ENCODE data around the gene CATSPER4. TPM values are rescaled to one million over a fixed set of nuclear protein-coding genes. Genes with fewer than 3 reads are reported as not detected.

The CATSPER4 gene
- total and polyA plus RNA-seq, 2 of the 13 experiments (the other 11 are each of a cell fraction or from before 2014, with no cell fraction given): not detected

DNA sequence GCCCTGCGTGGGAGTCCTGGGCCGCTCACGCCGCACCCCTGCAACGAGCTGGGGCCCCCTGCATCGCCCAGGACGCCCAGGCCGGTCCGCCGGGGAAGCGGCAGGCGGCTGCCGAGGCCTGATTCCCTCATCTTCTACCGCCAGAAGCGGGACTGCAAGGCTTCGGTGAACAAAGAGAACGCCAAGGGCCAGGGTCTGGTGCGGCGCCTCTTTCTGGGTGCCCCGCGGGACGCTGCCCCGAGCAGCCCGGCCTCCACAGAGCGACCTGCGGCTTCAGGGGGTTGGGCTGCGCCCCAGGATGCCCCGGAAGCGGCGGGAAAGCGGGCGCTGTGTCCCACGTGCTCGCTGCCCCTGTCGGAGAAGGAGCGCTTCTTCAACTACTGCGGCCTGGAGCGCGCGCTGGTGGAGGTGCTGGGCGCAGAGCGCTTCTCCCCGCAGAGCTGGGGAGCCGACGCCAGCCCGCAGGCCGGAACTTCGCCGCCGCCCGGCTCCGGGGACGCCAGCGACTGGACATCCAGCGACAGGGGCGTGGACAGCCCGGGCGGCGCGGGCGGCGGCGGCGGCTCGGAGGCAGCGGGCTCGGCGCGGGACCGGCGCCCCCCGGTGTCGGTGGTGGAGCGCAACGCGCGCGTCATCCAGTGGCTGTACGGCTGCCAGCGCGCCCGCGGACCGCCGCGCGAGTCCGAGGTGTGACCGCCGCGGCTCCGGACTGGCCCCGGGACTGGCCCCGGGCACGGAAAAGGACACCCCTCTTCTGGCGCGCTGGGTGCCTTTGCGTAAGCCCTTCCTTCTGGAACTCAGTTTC, 28.8 kb upstream of the CATSPER4 start (continued):
- TF ChIP-seq, protein P1, sequence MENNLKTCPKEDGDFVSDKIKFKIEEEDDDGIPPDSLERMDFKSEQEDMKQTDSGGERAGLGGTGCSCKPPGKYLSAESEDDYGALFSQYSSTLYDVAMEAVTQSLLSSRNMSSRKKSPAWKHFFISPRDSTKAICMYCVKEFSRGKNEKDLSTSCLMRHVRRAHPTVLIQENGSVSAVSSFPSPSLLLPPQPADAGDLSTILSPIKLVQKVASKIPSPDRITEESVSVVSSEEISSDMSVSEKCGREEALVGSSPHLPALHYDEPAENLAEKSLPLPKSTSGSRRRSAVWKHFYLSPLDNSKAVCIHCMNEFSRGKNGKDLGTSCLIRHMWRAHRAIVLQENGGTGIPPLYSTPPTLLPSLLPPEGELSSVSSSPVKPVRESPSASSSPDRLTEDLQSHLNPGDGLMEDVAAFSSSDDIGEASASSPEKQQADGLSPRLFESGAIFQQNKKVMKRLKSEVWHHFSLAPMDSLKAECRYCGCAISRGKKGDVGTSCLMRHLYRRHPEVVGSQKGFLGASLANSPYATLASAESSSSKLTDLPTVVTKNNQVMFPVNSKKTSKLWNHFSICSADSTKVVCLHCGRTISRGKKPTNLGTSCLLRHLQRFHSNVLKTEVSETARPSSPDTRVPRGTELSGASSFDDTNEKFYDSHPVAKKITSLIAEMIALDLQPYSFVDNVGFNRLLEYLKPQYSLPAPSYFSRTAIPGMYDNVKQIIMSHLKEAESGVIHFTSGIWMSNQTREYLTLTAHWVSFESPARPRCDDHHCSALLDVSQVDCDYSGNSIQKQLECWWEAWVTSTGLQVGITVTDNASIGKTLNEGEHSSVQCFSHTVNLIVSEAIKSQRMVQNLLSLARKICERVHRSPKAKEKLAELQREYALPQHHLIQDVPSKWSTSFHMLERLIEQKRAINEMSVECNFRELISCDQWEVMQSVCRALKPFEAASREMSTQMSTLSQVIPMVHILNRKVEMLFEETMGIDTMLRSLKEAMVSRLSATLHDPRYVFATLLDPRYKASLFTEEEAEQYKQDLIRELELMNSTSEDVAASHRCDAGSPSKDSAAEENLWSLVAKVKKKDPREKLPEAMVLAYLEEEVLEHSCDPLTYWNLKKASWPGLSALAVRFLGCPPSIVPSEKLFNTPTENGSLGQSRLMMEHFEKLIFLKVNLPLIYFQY (CRISPR knock-in tag; IDR thresholded peaks at IDR 0.05; ENCODE audit: borderline replicate concordance): no peak
- TF ChIP-seq ZNF546 (CRISPR knock-in tag; conservative IDR thresholded peaks at IDR 0.05) (0 out of 2 replicates have a peak, but pooled peaks have one; percentile 36), ZNF605 (CRISPR knock-in tag; IDR thresholded peaks at IDR 0.05) (peak; percentile 56; the same call in 1 of the 2 replicates), ZNF773 (CRISPR knock-in tag; IDR thresholded peaks at IDR 0.05; ENCODE audit: borderline replicate concordance) (peak; percentile 42; the same call in 1 of the 2 replicates), ZNF777 (CRISPR knock-in tag; IDR thresholded peaks at IDR 0.05) (peak; percentile 52; the same call in 1 of the 2 replicates)
- TF ChIP-seq, protein P2, sequence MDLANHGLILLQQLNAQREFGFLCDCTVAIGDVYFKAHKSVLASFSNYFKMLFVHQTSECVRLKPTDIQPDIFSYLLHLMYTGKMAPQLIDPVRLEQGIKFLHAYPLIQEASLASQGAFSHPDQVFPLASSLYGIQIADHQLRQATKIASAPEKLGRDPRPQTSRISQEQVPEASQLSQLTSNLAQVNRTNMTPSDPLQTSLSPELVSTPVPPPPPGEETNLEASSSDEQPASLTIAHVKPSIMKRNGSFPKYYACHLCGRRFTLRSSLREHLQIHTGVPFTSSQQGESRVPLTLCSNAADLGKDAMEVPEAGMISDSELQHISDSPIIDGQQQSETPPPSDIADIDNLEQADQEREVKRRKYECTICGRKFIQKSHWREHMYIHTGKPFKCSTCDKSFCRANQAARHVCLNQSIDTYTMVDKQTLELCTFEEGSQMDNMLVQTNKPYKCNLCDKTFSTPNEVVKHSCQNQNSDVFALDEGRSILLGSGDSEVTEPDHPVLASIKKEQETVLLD (CRISPR knock-in tag; IDR thresholded peaks at IDR 0.05; ENCODE audit: low read depth): peak; percentile 65
